HG03103 (cell line): ENCODE data around the gene SOX4.
"Not testable (repeated sequence)": the region's sequence is repeated elsewhere in the genome, so short reads cannot be mapped to it uniquely, and the experiment has no call there.

ENCODE experiments used
- ATAC-seq: cut with Tn5 transposase; IDR thresholded peaks from one replicate; pipeline ENCODE4 v1.9.1; 2021; ENCODE audit warnings: low read depth; ENCODE audit not compliant: unreplicated experiment

Gene SOX4

GRCh38 chr6:21593412-21593926 lies at the start of gene SOX4:
SOX4 (plus strand) TSS chr6:21593751; CDS start chr6:21594535, 784 bp downstream.
- ATAC-seq = peak; percentile 60

GRCh38 chr6:21552286-21552685 lies 41.3 kb upstream of the SOX4 start:
- not testable (repeated sequence) for ATAC-seq

- no peak for ATAC-seq
Measured at GRCh38 chr6:21554286-21554685, 39.3 kb upstream of the SOX4 start.

- no peak for ATAC-seq
Measured at GRCh38 chr6:21555197-21555596, 38.4 kb upstream of the SOX4 start.

- no peak for ATAC-seq
Measured at GRCh38 chr6:21556511-21556910, 37.0 kb upstream of the SOX4 start.

GRCh38 chr6:21556968-21557721 lies 36.4 kb upstream of the SOX4 start:
- no peak for ATAC-seq

GRCh38 chr6:21559238-21559637 lies 34.3 kb upstream of the SOX4 start:
- no peak for ATAC-seq

- no peak for ATAC-seq
Measured at GRCh38 chr6:21560249-21560648, 33.3 kb upstream of the SOX4 start.

- ATAC-seq = no peak
Measured at GRCh38 chr6:21565431-21565830, 28.1 kb upstream of the SOX4 start.

GRCh38 chr6:21578523-21578922 lies 15.0 kb upstream of the SOX4 start:
- ATAC-seq = no peak

GRCh38 chr6:21582651-21583050 lies 10.9 kb upstream of the SOX4 start:
- no peak for ATAC-seq

GRCh38 chr6:21586300-21586699 lies 7.3 kb upstream of the SOX4 start:
- ATAC-seq = no peak

GRCh38 chr6:21586740-21587178 lies 6.8 kb upstream of the SOX4 start:
- peak; percentile 4 for ATAC-seq

- peak; percentile 29 for ATAC-seq
Measured at GRCh38 chr6:21587179-21587960, 6.2 kb upstream of the SOX4 start.

GRCh38 chr6:21587961-21588480 lies 5.5 kb upstream of the SOX4 start:
- peak; percentile 30 for ATAC-seq

- ATAC-seq = peak; percentile 12
Measured at GRCh38 chr6:21588481-21589351, 4.8 kb upstream of the SOX4 start.

- ATAC-seq = no peak
Measured at GRCh38 chr6:21589352-21590345, 3.9 kb upstream of the SOX4 start.

- ATAC-seq = no peak
Measured at GRCh38 chr6:21590346-21590745, 3.2 kb upstream of the SOX4 start.

- ATAC-seq = no peak
Measured at GRCh38 chr6:21591446-21591845, 2.1 kb upstream of the SOX4 start.
